Measurements from ENCODE around the gene STK10.

Gene STK10

DNA sequence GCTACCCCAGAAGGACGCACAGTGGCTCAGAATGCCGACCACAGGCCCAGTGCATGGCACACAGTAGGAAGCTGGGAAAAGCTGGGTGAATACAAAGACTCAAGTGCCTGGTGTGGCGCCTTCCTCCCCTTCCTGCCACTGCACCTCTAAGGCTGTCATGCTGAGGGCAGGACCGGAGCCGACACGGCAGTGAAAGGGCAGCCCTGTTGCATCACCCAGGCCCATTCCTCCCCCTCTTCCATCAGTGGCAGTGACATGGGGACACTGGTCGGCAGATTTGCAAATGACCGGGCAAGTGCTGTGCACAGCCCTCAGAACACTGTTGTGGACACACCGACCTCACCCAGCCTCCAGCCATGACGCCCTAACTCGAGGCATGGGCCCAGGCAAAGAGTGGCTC lies 84.0 kb downstream of the STK10 start:
- TF ChIP-seq, protein P1, sequence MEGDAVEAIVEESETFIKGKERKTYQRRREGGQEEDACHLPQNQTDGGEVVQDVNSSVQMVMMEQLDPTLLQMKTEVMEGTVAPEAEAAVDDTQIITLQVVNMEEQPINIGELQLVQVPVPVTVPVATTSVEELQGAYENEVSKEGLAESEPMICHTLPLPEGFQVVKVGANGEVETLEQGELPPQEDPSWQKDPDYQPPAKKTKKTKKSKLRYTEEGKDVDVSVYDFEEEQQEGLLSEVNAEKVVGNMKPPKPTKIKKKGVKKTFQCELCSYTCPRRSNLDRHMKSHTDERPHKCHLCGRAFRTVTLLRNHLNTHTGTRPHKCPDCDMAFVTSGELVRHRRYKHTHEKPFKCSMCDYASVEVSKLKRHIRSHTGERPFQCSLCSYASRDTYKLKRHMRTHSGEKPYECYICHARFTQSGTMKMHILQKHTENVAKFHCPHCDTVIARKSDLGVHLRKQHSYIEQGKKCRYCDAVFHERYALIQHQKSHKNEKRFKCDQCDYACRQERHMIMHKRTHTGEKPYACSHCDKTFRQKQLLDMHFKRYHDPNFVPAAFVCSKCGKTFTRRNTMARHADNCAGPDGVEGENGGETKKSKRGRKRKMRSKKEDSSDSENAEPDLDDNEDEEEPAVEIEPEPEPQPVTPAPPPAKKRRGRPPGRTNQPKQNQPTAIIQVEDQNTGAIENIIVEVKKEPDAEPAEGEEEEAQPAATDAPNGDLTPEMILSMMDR (IDR thresholded peaks at IDR 0.05; ENCODE audit: insufficient read depth, low read length, missing control alignments): no peak
- ChIA-PET POLR2A (interaction anchor here (0.6 kb wide), 1 partner anchor 92 kb away, joined by 4 read pairs; no protein-coding TSS in a partner anchor), CTCF (interaction anchor here (1.0 to 6.4 kb wide), 8 partner anchors 13 to 192 kb away, joined by 3 to 114 read pairs (median 5); partner anchors contain the start of genes STK10 and UBTD2)
- no peak for DNase-seq (ENCODE audit: low read depth, low spot score)
- no peak overlapping the region for H3K4me3 ChIP-seq (ENCODE audit: low read depth, low read length)

DNA sequence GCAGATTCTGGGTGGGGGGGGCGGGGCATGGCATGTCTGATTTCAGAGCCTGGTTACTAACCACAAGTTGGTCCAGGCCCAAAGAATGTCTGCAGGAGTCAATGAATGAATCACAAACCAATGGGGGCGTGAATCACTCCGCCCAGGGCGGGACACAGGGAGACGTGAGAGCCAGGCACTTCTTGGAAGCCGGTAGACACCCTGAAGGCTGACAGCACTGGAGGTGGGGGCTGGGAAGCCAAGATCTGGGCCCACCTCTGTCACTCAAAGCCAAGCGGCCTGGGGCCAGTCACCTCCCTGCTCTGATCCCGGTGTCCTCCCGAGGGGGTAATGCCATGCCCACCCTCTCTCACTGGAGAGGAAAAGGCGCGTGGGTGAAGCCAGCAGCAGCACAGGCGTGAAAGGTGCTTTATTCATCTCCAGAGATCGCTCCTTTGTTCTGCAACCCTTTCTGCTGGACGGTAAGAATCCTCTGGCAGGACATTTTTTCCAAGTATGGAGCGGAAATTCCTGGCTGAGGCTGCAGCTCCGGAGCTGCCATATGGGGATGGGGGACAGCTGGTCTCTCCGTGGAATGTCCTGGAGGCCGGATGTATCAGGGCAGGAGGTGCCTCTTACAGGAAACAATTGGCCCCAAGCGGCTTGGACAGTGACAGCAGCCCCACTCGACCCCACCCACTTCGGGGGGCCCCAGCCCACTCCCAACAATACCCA lies 85.0 kb downstream of the STK10 start:
- TF ChIP-seq, protein P1 (IDR thresholded peaks at IDR 0.05; ENCODE audit: insufficient read depth, low read length, missing control alignments): no peak
- peak overlapping the region; percentile 56 for H3K4me3 ChIP-seq (ENCODE audit: low read depth, low read length)
- ChIA-PET CTCF (interaction anchor here (1.0 to 6.4 kb wide), 8 partner anchors 21 to 191 kb away, joined by 3 to 114 read pairs (median 5); partner anchors contain the start of genes STK10 and UBTD2), POLR2A (interaction anchor here (0.6 kb wide), 2 partner anchors 68 to 93 kb away, joined by 3 to 4 read pairs; no protein-coding TSS in a partner anchor)
- peak; percentile 88 for DNase-seq (ENCODE audit: low read depth, low spot score)

DNA sequence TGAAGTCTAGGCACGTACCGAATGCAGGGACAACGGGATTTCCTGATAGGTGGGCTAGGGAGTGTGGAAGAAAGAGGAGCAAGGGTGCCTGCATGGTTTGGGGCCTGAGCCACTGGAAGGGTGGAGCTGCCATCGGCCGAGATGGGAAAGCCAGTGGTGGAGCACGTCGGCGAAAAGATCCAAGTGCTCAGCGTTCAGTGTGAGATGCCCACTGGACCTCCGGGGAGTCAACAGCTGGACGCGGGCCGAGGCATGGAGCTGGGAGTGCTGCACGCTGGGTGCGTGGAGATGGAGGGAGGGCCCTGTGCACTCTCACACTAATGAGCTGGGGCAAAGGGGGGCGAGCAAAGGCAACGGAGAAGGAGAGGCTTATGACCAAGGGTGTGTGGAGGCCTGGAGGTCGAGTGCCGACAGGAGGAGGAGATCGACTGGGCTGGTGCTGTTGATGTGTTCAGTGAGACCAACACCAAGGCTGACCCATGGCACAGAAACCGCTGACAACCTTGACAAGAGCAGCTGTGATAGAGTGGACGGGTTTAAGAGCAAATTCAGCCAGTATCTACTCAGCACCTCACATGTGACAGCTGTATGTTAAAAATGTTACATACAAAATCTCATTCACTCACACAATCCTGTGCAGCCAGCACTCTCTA lies 85.7 kb downstream of the STK10 start:
- H3K4me3 ChIP-seq (ENCODE audit: low read depth, low read length): no peak overlapping the region
- ChIA-PET CTCF (interaction anchor here (1.1 to 6.4 kb wide), 3 partner anchors 45 to 191 kb away, joined by 3 to 114 read pairs (median 4); partner anchors contain the start of gene STK10), POLR2A (no interaction called here)
- no peak for DNase-seq (ENCODE audit: low read depth, low spot score)
- TF ChIP-seq, protein P1 (IDR thresholded peaks at IDR 0.05; ENCODE audit: insufficient read depth, low read length, missing control alignments): no peak

DNA sequence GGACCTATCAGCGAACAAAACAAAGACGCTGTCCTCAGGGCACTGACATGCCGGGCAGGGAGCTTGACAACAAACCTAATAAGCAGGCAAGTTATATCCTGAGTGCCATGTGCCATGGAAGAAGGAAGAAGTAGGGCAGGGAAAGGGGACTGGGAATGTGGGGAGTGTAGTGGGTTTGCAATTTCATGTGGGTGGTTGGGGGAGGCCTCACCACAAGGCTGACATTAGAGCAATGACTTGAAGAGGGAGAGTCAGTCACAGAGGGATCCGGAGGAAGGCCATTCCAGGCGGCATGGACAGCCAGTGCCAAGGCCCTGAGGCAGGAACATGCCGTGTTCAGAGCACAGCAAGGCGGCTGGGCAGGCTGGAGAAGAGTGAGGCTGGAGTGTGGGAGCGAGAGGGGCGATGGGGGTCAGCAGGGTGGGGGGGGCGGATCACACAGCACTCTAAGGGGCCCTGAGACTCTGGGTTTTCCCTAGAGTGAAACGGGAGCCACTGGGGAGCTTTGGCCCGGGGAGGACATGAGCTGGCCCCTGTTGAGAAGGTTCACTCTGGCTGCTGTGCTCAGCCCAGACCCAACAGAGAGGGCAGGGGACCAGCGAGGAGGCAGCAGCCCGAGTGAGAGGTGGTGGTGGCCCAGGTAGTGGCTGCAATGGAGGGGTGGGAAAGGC lies 86.3 kb downstream of the STK10 start:
- TF ChIP-seq, protein P1 (IDR thresholded peaks at IDR 0.05; ENCODE audit: insufficient read depth, low read length, missing control alignments): no peak
- ChIA-PET CTCF (interaction anchor here (0.8 to 6.4 kb wide), 4 partner anchors 25 to 190 kb away, joined by 3 to 114 read pairs (median 4); partner anchors contain the start of gene STK10), POLR2A (interaction anchor here (0.7 kb wide), 1 partner anchor 21 kb away, joined by 3 read pairs; no protein-coding TSS in a partner anchor)
- no peak for DNase-seq (ENCODE audit: low read depth, low spot score)
- no peak overlapping the region for H3K4me3 ChIP-seq (ENCODE audit: low read depth, low read length)

DNA sequence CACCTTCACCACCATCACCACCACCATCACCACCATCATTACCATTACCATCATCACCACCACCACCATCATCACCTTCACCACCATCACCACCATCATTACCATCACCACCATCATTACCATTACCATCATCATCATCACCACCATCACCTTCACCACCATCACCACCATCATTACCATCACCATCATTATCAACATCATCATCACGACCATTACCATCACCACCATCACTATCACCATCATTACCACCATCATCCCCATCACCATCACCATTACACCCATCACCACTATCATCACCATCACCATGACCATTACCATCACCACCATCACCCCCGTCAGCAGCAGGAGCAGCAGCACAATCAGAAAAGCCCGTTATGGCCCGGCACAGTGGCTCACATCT lies 89.1 kb downstream of the STK10 start:
- DNase-seq (ENCODE audit: low read depth, low spot score): no peak
- ChIA-PET CTCF (interaction anchor here (1.2 to 1.6 kb wide), 4 partner anchors 7 to 90 kb away, joined by 3 to 4 read pairs (median 4); no protein-coding TSS in a partner anchor), POLR2A (no interaction called here)
- no peak overlapping the region for H3K4me3 ChIP-seq (ENCODE audit: low read depth, low read length)
- TF ChIP-seq, protein P1 (IDR thresholded peaks at IDR 0.05; ENCODE audit: insufficient read depth, low read length, missing control alignments): no peak

Data from AG04449 (cell line).